Measurements from ENCODE around the gene PCDHGA4. TPM values are rescaled to one million over a fixed set of nuclear protein-coding genes. Genes with fewer than 3 reads are reported as not detected.
"Not testable (repeated sequence)": the region's sequence is repeated elsewhere in the genome, so short reads cannot be mapped to it uniquely, and the experiment has no call there.

Gene PCDHGA4
- total RNA-seq, 1 experiment from 2014 or later, result 0.91 TPM

DNA sequence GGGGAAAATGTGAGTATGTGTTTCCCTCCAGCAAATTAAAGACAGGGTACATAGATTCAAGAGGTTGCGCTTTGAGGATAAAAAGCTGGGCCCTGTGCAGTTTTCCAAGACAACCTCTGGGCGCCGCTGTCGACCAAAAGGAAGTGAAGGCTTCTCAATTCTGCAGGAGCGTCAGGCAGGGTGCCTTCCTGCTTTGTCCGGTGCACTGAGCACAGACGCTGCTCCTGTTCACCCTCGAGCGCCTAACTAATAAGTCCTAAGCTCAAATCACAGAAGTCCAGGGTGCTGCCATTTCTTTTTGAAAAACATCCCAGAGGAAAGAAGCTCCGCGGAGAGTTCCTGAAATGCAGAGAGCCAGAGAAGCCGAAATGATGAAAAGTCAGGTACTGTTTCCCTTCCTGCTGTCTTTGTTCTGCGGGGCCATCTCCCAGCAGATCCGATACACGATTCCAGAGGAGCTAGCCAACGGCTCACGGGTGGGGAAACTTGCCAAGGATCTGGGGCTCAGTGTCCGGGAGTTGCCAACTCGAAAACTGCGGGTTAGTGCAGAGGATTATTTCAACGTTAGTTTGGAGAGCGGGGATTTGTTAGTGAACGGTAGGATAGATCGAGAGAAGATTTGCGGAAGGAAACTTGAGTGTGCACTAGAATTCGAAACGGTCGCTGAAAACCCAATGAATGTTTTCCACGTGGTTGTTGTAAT is 4.8 kb upstream of the PCDHGA4 start, which contains the start of gene PCDHGB1:
TSS of gene PCDHGB1 (plus strand) at position 183 of the 703 bp plus-strand sequence. CDS start at position 345, 162 bp downstream.
- DNase-seq (ENCODE audit: low read depth), result peak; percentile 86

DNA sequence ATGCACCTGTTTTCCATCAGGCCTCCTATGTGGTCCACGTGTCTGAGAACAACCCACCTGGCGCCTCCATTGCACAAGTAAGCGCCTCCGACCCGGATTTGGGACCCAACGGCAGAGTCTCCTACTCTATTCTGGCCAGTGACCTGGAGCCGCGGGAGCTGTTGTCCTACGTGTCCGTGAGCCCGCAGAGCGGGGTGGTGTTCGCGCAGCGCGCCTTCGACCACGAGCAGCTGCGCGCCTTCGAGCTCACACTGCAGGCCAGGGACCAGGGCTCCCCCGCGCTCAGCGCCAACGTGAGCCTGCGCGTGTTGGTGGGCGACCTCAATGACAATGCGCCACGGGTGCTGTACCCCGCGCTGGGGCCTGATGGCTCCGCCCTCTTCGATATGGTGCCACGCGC is 3.2 kb upstream of the PCDHGA4 start:
- DNase-seq (ENCODE audit: low read depth), result no peak

- DNase-seq (ENCODE audit: low read depth), result no peak
These were observed 820 bp downstream of the PCDHGA4 start for GRCh38 chr5:141355641-141356040.

GRCh38 chr5:141356133-141356532 is 1.3 kb downstream of the PCDHGA4 start:
- no peak for DNase-seq (ENCODE audit: low read depth)

- no peak for DNase-seq (ENCODE audit: low read depth)
These were observed 2.1 kb downstream of the PCDHGA4 start for GRCh38 chr5:141356950-141357349.

- DNase-seq (ENCODE audit: low read depth), result peak; percentile 9
These were observed 5.1 kb downstream of the PCDHGA4 start, which contains the start of gene PCDHGB2 for GRCh38 chr5:141359790-141360426. Gene PCDHGB2, plus strand, starts transcription at chr5:141359994. Its CDS starts 142 bp downstream, at chr5:141360136.

DNA sequence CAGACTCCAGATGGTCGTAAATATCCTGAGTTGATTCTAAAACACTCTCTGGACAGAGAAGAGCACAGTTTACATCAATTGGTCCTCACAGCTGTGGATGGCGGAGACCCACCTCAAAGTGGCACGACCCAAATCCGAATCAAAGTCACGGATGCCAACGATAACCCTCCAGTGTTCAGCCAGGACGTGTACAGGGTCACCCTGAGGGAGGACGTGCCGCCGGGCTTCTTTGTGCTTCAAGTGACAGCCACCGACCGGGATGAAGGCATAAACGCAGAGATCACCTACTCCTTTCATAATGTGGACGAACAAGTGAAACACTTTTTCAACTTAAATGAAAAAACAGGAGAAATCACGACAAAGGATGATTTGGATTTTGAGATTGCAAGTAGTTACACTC is 5.9 kb downstream of the PCDHGA4 start:
- no peak for DNase-seq (ENCODE audit: low read depth)

DNA sequence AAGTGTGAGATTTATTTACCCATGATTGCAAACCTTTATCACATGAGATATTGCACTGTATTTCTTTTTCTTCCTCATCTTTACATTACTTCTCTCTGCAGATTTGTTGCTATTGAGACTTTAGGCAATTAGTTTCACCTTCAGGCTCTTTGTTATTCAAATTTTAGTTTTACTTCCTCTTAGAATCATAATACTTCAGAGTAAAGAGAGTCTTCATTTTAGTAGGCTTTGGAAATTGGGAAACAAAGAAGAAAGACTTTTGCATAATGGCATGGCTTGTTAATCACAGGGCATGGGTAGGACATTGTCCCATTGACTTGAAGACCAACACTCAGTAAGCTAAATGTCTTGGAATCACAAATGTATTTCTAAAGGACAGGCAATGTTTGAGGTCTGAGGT is 7.9 kb downstream of the PCDHGA4 start:
- DNase-seq (ENCODE audit: low read depth), result no peak

DNA sequence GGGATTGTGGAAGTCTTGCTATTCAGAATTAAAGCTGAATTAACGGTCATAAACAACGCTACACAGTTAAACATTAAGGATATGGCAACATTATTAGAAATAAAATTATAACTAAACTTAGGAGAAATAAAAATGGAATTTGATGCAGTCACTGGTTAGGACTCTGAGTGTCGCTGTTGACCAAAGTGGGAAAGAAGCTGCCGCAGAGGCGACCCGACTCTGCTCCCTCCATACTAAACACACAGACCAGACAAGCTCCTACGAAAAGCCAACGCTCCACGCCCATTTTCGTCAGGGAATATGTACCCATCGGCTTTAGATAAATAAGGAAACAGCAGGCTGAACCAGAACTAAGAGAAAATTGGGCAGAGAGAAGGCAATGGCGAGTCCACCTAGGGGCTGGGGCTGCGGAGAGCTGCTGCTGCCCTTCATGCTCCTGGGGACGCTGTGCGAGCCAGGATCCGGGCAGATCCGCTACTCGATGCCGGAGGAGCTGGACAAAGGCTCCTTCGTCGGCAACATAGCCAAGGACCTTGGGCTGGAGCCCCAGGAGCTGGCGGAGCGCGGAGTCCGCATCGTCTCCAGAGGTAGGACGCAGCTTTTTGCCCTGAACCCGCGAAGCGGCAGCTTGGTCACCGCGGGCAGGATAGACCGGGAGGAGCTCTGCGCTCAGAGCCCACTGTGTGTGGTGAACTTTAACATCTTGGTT is 9.3 kb downstream of the PCDHGA4 start, which contains the start of gene PCDHGA5:
TSS of gene PCDHGA5 (plus strand) at position 211 of the 709 bp plus-strand sequence. CDS start at position 380, 169 bp downstream.
- no peak for DNase-seq (ENCODE audit: low read depth)

DNA sequence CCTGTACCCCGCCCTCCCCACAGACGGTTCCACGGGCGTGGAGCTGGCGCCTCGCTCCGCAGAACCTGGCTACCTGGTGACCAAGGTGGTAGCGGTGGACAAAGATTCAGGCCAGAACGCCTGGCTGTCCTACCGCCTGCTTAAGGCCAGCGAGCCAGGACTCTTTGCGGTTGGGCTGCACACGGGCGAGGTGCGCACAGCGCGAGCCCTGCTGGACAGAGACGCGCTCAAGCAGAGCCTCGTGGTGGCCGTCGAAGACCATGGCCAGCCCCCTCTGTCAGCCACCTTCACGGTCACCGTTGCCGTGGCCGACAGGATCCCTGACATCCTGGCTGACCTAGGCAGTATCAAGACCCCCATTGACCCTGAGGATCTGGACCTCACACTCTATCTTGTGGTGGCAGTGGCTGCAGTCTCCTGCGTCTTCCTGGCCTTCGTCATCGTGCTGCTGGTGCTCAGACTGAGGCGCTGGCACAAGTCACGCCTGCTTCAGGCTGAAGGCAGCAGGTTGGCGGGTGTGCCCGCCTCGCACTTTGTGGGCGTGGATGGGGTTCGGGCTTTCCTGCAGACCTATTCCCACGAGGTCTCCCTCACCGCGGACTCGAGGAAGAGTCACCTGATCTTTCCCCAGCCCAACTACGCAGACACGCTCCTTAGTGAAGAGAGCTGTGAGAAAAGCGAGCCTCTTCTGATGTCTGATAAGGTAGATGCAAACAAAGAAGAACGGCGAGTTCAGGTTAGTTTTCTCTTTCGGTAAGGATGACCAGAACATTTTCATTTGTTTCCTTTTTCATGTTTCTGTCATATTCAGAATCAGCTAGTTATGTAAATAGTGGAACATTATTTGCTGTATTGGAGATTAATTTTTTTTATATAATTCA is 11.4 kb downstream of the PCDHGA4 start:
- no peak for DNase-seq (ENCODE audit: low read depth)

- no peak for DNase-seq (ENCODE audit: low read depth)
These were observed 15.4 kb downstream of the PCDHGA4 start, which contains the start of gene PCDHGB3 for GRCh38 chr5:141369994-141370848. Gene PCDHGB3, plus strand, starts transcription at chr5:141370242. Its CDS starts 153 bp downstream, at chr5:141370395.

DNA sequence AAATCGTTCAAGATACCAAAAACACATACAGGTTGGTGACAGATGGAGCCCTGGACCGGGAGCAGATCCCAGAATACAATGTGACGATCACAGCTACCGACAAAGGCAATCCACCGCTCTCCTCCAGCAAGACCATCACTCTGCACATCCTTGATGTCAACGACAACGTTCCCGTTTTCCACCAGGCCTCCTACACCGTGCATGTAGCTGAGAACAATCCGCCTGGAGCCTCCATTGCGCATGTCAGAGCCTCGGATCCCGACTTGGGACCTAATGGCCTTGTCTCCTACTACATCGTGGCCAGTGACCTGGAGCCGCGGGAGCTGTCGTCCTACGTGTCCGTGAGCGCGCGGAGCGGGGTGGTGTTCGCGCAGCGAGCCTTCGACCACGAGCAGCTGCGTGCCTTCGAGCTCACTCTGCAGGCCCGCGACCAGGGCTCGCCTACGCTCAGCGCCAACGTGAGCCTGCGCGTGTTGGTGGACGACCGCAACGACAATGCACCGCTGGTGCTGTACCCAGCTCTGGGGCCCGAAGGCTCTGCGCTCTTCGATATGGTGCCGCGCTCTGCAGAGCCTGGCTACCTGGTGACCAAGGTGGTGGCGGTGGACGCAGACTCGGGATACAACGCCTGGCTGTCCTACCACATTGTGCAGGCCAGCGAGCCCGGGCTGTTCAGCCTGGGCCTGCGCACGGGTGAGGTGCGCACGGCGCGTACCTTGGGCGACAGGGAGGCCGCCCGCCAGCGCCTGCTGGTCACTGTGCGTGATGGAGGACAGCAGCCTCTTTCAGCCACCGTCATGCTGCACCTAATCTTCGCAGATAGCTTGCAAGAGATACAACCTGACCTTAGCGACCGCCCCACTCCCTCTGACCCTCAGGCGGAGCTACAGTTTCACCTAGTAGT is 17.0 kb downstream of the PCDHGA4 start:
- DNase-seq (ENCODE audit: low read depth), result no peak

DNA sequence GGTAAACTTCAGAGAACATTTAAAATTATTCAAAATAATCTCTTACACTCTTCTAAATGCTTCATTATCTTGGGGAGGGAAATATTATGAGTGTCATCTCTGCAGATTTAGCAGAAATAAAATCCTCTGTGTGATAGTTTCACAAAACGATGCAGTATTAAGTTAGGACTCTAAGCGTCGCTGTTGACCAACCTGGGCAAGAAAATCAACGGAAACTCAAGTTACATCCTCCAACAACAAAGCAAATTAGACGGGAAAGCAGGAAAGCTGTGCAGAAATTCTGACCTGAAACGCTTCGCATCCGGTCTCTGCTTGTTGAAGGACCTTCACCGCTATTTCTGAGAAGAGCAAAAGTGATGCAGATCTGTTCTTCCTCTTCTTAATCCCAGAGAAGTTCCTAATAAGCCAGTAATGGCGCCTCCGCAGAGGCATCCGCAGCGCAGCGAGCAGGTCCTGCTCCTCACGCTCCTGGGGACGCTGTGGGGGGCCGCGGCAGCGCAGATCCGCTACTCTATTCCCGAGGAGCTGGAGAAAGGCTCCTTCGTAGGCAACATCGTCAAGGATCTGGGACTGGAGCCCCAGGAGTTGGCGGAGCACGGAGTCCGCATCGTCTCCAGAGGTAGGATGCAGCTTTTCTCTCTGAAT is 19.0 kb downstream of the PCDHGA4 start, which contains the start of gene PCDHGA6:
TSS of gene PCDHGA6 (plus strand) at position 219 of the 645 bp plus-strand sequence. CDS start at position 412, 193 bp downstream.
- no peak for DNase-seq (ENCODE audit: low read depth)

- no peak for DNase-seq (ENCODE audit: low read depth)
These were observed 19.8 kb downstream of the PCDHGA4 start for GRCh38 chr5:141374627-141375026.

DNA sequence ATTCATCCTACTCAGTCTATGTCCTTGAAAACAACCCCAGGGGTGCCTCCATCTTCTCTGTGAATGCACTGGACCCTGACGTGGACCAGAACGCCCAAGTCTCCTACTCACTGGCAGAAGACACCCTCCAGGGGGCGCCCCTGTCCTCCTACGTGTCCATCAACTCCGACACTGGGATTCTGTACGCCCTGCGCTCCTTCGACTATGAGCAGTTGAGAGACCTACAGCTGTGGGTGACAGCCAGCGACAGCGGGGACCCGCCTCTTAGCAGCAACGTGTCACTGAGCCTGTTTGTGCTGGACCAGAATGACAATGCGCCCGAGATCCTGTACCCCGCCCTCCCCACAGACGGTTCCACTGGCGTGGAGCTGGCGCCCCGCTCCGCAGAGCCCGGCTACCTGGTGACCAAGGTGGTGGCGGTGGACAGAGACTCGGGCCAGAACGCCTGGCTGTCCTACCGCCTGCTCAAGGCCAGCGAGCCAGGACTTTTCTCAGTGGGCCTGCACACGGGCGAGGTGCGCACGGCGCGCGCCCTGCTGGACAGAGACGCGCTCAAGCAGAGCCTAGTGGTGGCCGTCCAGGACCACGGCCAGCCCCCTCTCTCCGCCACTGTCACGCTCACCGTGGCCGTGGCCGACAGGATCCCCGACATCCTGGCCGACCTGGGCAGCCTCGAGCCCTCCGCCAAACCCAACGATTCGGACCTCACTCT is 20.8 kb downstream of the PCDHGA4 start:
- DNase-seq (ENCODE audit: low read depth), result not testable (repeated sequence)

DNA sequence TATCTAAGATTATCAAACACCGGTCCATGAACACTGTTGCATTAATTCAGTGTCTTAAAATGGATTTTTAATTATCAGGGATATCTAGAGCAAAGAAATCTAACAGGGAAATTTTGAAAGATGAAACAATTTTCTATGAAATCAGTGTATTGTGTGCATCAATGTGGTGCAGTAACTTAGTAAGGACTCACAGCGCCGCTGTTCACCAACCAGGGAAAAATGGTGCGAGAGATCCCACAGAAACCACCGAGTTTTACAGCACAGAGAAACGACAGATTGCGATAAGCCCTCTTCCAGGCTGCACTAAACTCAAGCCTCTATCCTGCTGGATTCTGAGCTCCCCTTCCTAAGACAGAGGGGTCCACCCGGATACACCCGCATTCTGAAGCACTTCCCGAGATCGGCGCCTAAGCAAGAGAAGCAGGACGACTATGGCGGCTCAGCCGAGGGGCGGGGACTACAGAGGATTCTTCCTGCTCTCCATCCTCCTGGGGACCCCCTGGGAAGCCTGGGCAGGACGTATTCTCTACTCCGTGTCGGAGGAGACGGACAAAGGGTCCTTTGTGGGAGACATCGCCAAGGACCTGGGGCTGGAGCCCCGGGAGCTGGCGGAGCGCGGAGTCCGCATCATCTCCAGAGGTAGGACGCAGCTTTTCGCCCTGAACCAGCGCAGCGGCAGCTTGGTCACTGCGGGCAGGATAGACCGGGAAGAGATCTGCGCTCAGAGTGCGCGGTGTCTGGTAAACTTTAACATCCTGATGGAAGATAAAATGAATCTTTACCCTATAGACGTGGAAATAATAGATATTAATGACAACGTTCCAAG is 27.9 kb downstream of the PCDHGA4 start, which contains the start of gene PCDHGA7:
TSS of gene PCDHGA7 (plus strand) at position 274 of the 826 bp plus-strand sequence. CDS start at position 432, 158 bp downstream.
- DNase-seq (ENCODE audit: low read depth), result no peak

DNA sequence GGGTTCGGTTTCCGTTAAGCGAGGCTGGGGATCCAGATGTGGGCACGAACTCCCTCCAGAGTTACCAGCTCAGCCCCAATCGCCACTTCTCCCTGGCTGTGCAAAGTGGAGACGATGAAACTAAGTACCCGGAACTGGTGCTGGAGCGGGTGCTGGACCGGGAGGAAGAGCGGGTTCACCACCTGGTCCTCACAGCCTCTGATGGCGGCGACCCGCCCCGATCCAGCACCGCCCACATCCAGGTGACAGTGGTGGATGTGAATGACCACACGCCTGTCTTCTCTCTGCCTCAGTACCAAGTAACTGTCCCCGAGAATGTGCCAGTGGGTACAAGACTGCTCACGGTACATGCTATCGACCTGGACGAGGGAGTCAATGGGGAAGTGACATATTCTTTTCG is 28.5 kb downstream of the PCDHGA4 start:
- DNase-seq (ENCODE audit: low read depth), result no peak
